B cell (primary cell): ENCODE data around the gene IL1A. TPM values are rescaled to one million over a fixed set of nuclear protein-coding genes. Genes with fewer than 3 reads are reported as not detected.

Experiments used
- polyA plus RNA-seq: library from polyadenylated mRNA; depleted of rRNA; stranded (reverse); fragments of >200 nt; gene quantifications from 2 replicates; pipeline ENCODE4 v1.2.3, GENCODE V29; 2012
- total RNA-seq, 2 donors: library from RNA; stranded (reverse); fragments of 120-200 nt in 1 of 2; gene quantifications; 1 replicate in 1 of 2; 2 replicates in 1 of 2; pipeline versions ENCODE4 v1.2.3 to v1.2.4, GENCODE V29; 2013 to 2022

Gene IL1A
- total and polyA plus RNA-seq, 2 donors (not counting 1 experiment from before 2014, with no cell fraction given) = 0.15 TPM; not detected in 1

Other genes starting within 250 kb of the IL1A start
- gene POLR1B, start 242.0 kb downstream of the IL1A start, total RNA-seq = 32.5 and 34.2 TPM in 2 replicates
- gene POLR1B, start 242.0 kb downstream of the IL1A start, polyA plus RNA-seq = 7.0 and 12.6 TPM in 2 replicates
- gene CHCHD5, start 199.9 kb downstream of the IL1A start, total RNA-seq = 19.9 and 22.4 TPM in 2 replicates
- gene CHCHD5, start 199.9 kb downstream of the IL1A start, polyA plus RNA-seq = 20.5 and 34.5 TPM in 2 replicates
- 54.9 and 57.1 TPM in 2 replicates for gene SLC20A1, start 138.6 kb downstream of the IL1A start, total RNA-seq
- 16.1 and 43.1 TPM in 2 replicates for gene SLC20A1, start 138.6 kb downstream of the IL1A start, polyA plus RNA-seq
- 2.0 and 10.3 TPM in 2 replicates for gene NT5DC4, start 63.5 kb downstream of the IL1A start, total RNA-seq
- gene NT5DC4, start 63.5 kb downstream of the IL1A start, polyA plus RNA-seq = not detected in 2 replicates
- gene CKAP2L, start 19.9 kb downstream of the IL1A start, total RNA-seq = 0.25 TPM in 1 of 2 replicates, not detected in the other
- 0.01 and 0.10 TPM in 2 replicates for gene CKAP2L, start 19.9 kb downstream of the IL1A start, polyA plus RNA-seq
- gene IL1B, start 52.3 kb upstream of the IL1A start, total RNA-seq = 0.20 TPM in 1 of 2 replicates, not detected in the other
- gene IL1B, start 52.3 kb upstream of the IL1A start, polyA plus RNA-seq = 3.6 and 13.1 TPM in 2 replicates
- 0.79 TPM in 1 of 2 replicates, not detected in the other for gene IL37, start 126.7 kb upstream of the IL1A start, total RNA-seq
- not detected in 2 replicates for gene IL37, start 126.7 kb upstream of the IL1A start, polyA plus RNA-seq
- gene IL36G, start 193.5 kb upstream of the IL1A start, total RNA-seq = not detected in 2 replicates
- gene IL36G, start 193.5 kb upstream of the IL1A start, polyA plus RNA-seq = not detected in 2 replicates
- gene IL36A, start 221.0 kb upstream of the IL1A start, total RNA-seq = not detected in 2 replicates
- not detected in 2 replicates for gene IL36A, start 221.0 kb upstream of the IL1A start, polyA plus RNA-seq